ENCODE measurements around the gene COG4.

COG4 gene

GRCh38 chr16:70467113-70467512, 56.2 kb downstream of the COG4 start:
- H3K9me3 ChIP-seq (ENCODE audit: control insufficient read depth, insufficient read depth, low read depth, low read length) = no peaks in the 10 kb centered on the region
- ChIA-PET POLR2A (no interaction called here), CTCF (interaction anchor here (0.6 kb wide), 1 partner anchor 86 kb away, joined by 3 read pairs; no protein-coding TSS in a partner anchor)
- H3K4me3 ChIP-seq (ENCODE audit: low read depth, low read length) = no peak overlapping the region
- H3K4me1 ChIP-seq (ENCODE audit: control insufficient read depth, insufficient read depth, low read length) = no peaks in the 10 kb centered on the region
- TF ChIP-seq OVOL3 (tag by site-specific recombination; IDR thresholded peaks at IDR 0.05) (no peak), HOXA7 (CRISPR knock-in tag; IDR thresholded peaks at IDR 0.05; ENCODE audit: borderline replicate concordance) (no peak), ZEB2 (tag by site-specific recombination; IDR thresholded peaks at IDR 0.05) (no peak), ZNF274 (IDR thresholded peaks at IDR 0.05; ENCODE audit: low read length) (no peak), ZNF274 (tag by site-specific recombination; IDR thresholded peaks at IDR 0.05; ENCODE audit: borderline replicate concordance) (no peak), ZNF654 (tag by site-specific recombination; IDR thresholded peaks at IDR 0.05; ENCODE audit: low read depth) (no peak), KLF1 (tag by site-specific recombination; IDR thresholded peaks at IDR 0.05) (no peak), ZSCAN4 (tag by site-specific recombination; IDR thresholded peaks at IDR 0.05) (no peak), ZNF624 (tag by site-specific recombination; IDR thresholded peaks at IDR 0.05) (no peak), ZXDB (tag by site-specific recombination; IDR thresholded peaks at IDR 0.05) (no peak), ZNF302 (tag by site-specific recombination; IDR thresholded peaks at IDR 0.05; ENCODE audit: low read depth) (no peak), ZNF138 (tag by site-specific recombination; IDR thresholded peaks at IDR 0.05; ENCODE audit: borderline replicate concordance) (no peak), GLIS2 (tag by site-specific recombination; IDR thresholded peaks at IDR 0.05) (no peak)
- peaks cover 0 to 11% of the 10 kb centered on the region in 2 experiments; a peak in 2 of 3 replicates for H3K36me3 ChIP-seq (ENCODE audit: control insufficient read depth in 2 of 2, insufficient read depth in 1 of 2, low read length in 2 of 2)
- H3K27ac ChIP-seq (ENCODE audit: extremely low read depth, low read depth, low read length) = no peak overlapping the region

- Histone ChIP-seq H3K36me3 (ENCODE audit: control insufficient read depth in 2 of 2, insufficient read depth in 1 of 2, low read length in 2 of 2) (peaks cover 0 to 11% of the 10 kb centered on the region in 2 experiments; a peak in 2 of 3 replicates), H3K4me3 (ENCODE audit: low read depth, low read length) (no peak overlapping the region), H3K27ac (ENCODE audit: extremely low read depth, low read depth, low read length) (no peak overlapping the region), H3K9me3 (ENCODE audit: control insufficient read depth, insufficient read depth, low read depth, low read length) (no peaks in the 10 kb centered on the region), H3K4me1 (ENCODE audit: control insufficient read depth, insufficient read depth, low read length) (no peaks in the 10 kb centered on the region)
- POLR2A ChIA-PET = no interaction called here
- CTCF ChIA-PET = no interaction called here
- no peak for TF ChIP-seq ZNF473 (tag by site-specific recombination; IDR thresholded peaks at IDR 0.05)
- no peak for TF ChIP-seq MZF1 (tag by site-specific recombination; IDR thresholded peaks at IDR 0.05; ENCODE audit: borderline replicate concordance)
Observed at GRCh38 chr16:70466805-70467076, 56.6 kb downstream of the COG4 start.

GRCh38 chr16:70465999-70466804, 57.2 kb downstream of the COG4 start:
- Histone ChIP-seq H3K4me3 (ENCODE audit: low read depth, low read length) (no peak overlapping the region), H3K36me3 (ENCODE audit: control insufficient read depth in 2 of 2, insufficient read depth in 1 of 2, low read length in 2 of 2) (peaks cover 0 to 11% of the 10 kb centered on the region in 2 experiments; a peak in 2 of 3 replicates), H3K4me1 (ENCODE audit: control insufficient read depth, insufficient read depth, low read length) (no peaks in the 10 kb centered on the region), H3K9me3 (ENCODE audit: control insufficient read depth, insufficient read depth, low read depth, low read length) (no peaks in the 10 kb centered on the region), H3K27ac (ENCODE audit: extremely low read depth, low read depth, low read length) (no peak overlapping the region)
- ChIA-PET POLR2A (no interaction called here), CTCF (no interaction called here)
- TF ChIP-seq ZEB2 (tag by site-specific recombination; IDR thresholded peaks at IDR 0.05) (no peak), ZNF121 (tag by site-specific recombination; IDR thresholded peaks at IDR 0.05) (peak; percentile 75)

- Histone ChIP-seq H3K27ac (ENCODE audit: extremely low read depth, low read depth, low read length) (no peak overlapping the region), H3K9me3 (ENCODE audit: control insufficient read depth, insufficient read depth, low read depth, low read length) (no peaks in the 10 kb centered on the region), H3K36me3 (ENCODE audit: control insufficient read depth in 2 of 2, insufficient read depth in 1 of 2, low read length in 2 of 2) (peaks cover 0 to 11% of the 10 kb centered on the region in 2 experiments; a peak in 2 of 3 replicates), H3K4me3 (ENCODE audit: low read depth, low read length) (no peak overlapping the region), H3K4me1 (ENCODE audit: control insufficient read depth, insufficient read depth, low read length) (no peaks in the 10 kb centered on the region)
- ChIA-PET POLR2A (interaction anchor here (1.2 kb wide), 1 partner anchor 82 kb away, joined by 4 read pairs; no protein-coding TSS in a partner anchor), CTCF (no interaction called here)
- TF ChIP-seq KLF17 (tag by site-specific recombination; IDR thresholded peaks at IDR 0.05) = no peak
- no peak for TF ChIP-seq ZNF140 (tag by site-specific recombination; IDR thresholded peaks at IDR 0.05)
- no peak for TF ChIP-seq KLF7 (tag by site-specific recombination; IDR thresholded peaks at IDR 0.05; ENCODE audit: borderline replicate concordance)
- TF ChIP-seq ZNF394 (tag by site-specific recombination; IDR thresholded peaks at IDR 0.05; ENCODE audit: borderline replicate concordance) = no peak
Observed at GRCh38 chr16:70463235-70463634, 60.1 kb downstream of the COG4 start.
